Measurements from ENCODE around the gene MRPL18. TPM values are rescaled to one million over a fixed set of nuclear protein-coding genes. Genes with fewer than 3 reads are reported as not detected.
A peak's percentile ranks its signal among the peaks of the same experiment; 100 is the strongest.
"Not testable (repeated sequence)": the region's sequence is repeated elsewhere in the genome, so short reads cannot be mapped to it uniquely, and the experiment has no call there.

MRPL18 gene
- total RNA-seq, 2 experiments from 2014 or later, result 106 to 108 TPM

GRCh38 chr6:159794976-159795375 is 4.7 kb downstream of the MRPL18 start:
- H3K36me3 Mint-ChIP-seq, result peaks cover 37% of the 10 kb centered on the region
- H3K27me3 Mint-ChIP-seq, DNase-seq, H3K4me3 Mint-ChIP-seq, H3K9me3 Mint-ChIP-seq: not testable (repeated sequence)
- peak overlapping the region; percentile 35 for H3K27ac Mint-ChIP-seq
- H3K4me1 Mint-ChIP-seq, result peaks cover 52% of the 10 kb centered on the region

- Mint-ChIP-seq H3K27me3 (no peaks in the 10 kb centered on the region), H3K36me3 (peaks cover 22% of the 10 kb centered on the region), H3K27ac (peak overlapping the region; percentile 34), H3K4me1 (peaks cover 40% of the 10 kb centered on the region), H3K4me3 (no peak overlapping the region), H3K9me3 (no peaks in the 10 kb centered on the region)
- DNase-seq, result no peak
Observed at GRCh38 chr6:159797554-159797953, 7.3 kb downstream of the MRPL18 start.

DNA sequence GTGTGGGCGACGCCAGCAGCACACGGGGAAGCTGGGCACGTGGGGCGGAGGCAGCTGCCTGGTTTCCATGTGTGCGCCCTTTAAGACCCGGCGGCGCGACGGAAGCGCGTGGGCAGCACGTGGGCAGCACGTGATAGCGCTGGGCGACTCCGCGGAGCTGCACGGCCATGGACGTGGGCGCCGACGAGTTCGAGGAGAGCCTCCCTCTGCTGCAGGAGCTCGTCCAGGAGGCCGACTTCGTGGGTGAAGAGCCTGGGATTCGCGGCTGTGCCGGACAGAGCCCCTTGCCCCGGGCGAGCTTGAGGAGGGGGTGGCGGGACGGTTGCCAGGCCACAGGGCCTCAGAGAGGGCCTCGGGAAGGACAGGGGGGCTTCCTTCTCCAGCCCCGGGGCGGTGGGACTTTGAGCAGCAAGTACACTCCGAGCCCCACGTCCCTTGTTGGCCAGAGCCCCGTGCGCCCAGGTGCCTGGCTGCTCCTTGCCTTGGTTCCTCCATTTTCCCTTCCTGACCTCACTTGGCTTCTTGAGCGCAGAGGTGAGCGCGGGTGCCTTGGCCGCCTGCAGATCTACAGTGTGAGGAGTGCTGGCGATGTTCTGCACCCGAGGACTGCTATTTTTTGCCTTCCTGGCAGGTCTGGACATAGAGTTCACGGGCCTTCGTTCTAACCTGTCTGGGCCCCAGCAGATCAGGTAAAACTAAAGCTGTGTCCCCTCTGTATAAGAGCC is 10.0 kb downstream of the MRPL18 start, which contains the start of gene PNLDC1:
PNLDC1 (plus strand) TSS at position 136 of the 725 bp plus-strand sequence; CDS start at position 168, 32 bp downstream.
- Mint-ChIP-seq H3K4me1 (peaks cover 24% of the 10 kb centered on the region), H3K27me3 (no peaks in the 10 kb centered on the region), H3K27ac (peak within 1 kb of the TSS; percentile 21), H3K36me3 (peaks cover 17% of the 10 kb centered on the region), H3K4me3 (no peak within 1 kb of the TSS), H3K9me3 (no peaks in the 10 kb centered on the region)
- no peak for DNase-seq

- Mint-ChIP-seq H3K4me1 (peaks cover 17% of the 10 kb centered on the region), H3K9me3 (no peaks in the 10 kb centered on the region), H3K27me3 (no peaks in the 10 kb centered on the region), H3K36me3 (peaks cover 15% of the 10 kb centered on the region), H3K27ac (no peak overlapping the region), H3K4me3 (no peak overlapping the region)
- no peak for DNase-seq
Observed at GRCh38 chr6:159801935-159802334, 11.7 kb downstream of the MRPL18 start.

- no peaks in the 10 kb centered on the region for H3K9me3 Mint-ChIP-seq
- peaks cover 3% of the 10 kb centered on the region for H3K36me3 Mint-ChIP-seq
- H3K27ac Mint-ChIP-seq, result no peak overlapping the region
- DNase-seq, result no peak
- no peak overlapping the region for H3K4me3 Mint-ChIP-seq
- H3K4me1 Mint-ChIP-seq, result peaks cover 1% of the 10 kb centered on the region
- no peaks in the 10 kb centered on the region for H3K27me3 Mint-ChIP-seq
Observed at GRCh38 chr6:159804504-159804903, 14.2 kb downstream of the MRPL18 start.

DNA sequence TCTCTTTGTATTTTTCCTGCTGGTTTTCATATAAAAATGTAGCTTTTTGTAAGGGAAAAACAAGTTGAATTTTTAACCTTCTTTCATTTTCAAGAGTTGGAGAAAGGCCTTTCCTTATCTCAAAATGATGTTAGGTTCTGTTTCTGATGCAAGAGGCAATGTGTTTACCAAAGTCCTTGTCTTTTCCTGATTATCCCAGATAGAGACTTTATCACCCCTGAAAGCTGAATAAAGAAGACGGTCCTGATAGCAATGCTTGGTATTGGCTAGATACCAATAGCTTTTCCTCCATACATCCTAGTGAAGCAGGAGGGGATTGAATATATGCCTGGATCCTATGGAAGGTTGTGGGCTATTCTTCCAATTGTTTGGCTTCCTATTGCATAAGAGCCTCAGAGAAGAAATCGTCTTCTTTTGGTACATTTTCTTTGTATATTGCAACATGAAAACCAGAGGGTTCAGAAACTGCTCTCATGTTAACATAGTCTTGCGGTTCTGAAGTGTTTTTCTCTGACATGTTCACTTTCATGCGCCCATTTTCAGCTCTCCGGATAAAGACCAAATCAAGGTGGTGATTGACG is 15.3 kb downstream of the MRPL18 start:
- Mint-ChIP-seq H3K9me3 (no peaks in the 10 kb centered on the region), H3K4me1 (peaks cover 1% of the 10 kb centered on the region), H3K27me3 (no peaks in the 10 kb centered on the region), H3K27ac (no peak overlapping the region), H3K36me3 (peaks cover 2% of the 10 kb centered on the region), H3K4me3 (no peak overlapping the region)
- DNase-seq, result no peak

DNA sequence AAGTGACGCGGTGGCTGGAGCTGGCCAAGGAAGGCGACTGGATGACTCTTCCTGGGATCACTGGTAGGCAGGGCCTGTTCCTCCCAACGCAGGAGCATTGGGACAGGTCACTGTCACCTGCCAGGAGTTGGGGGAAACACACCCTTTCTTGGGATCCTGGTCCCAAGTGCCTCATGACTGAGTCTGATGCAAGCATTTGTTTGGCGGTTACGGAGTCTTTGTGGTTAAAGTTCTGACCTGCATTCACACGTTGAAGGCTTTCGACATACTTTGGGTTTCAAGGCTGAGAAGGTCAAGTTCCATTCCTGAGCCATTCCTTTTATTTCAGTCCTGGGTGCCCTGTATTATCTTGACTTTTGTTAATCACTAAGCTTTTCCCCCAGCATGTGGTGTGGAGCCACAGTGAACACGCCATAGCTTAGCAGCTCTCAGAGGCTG is 15.8 kb downstream of the MRPL18 start:
- no peak for DNase-seq
- H3K4me3 Mint-ChIP-seq, result no peak overlapping the region
- peaks cover 5% of the 10 kb centered on the region for H3K36me3 Mint-ChIP-seq
- H3K4me1 Mint-ChIP-seq, result peaks cover 1% of the 10 kb centered on the region
- no peak overlapping the region for H3K27ac Mint-ChIP-seq
- H3K27me3 Mint-ChIP-seq, result no peaks in the 10 kb centered on the region
- H3K9me3 Mint-ChIP-seq, result no peaks in the 10 kb centered on the region

DNA sequence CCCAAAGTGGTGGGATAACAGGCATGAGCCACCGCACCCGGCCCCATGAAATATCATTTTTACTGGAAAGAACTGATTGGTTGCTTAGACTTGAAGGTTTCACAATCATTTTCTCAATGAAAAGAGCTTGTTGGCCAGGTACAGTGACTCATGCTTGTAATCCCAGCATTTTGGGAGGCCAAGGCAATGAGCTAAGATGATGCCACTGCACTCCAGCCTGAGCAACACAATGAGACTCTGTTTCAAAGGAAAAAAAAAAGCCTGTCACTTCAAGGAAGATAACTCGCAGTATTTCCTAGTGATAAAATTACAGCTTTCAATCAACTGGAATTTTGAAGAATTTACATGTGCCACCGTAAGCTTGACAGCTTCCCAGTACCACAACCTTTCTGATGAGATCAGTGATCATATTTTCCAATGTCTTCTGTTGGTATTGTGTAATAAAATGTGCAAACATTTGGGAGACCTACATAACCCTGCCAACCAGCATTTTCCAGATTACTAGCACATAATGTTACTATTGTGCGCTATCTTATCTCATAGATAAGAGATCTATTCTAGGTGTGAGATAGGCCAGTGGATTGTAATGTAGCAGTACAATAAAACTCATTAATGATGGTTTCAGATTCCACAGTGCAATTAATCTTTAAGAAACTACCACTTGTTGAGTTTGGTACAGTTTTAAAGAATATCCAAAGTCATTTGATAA is 17.0 kb downstream of the MRPL18 start:
- no peak for DNase-seq
- H3K9me3 Mint-ChIP-seq, result no peaks in the 10 kb centered on the region
- H3K4me1 Mint-ChIP-seq, result peaks cover 1% of the 10 kb centered on the region
- no peaks in the 10 kb centered on the region for H3K27me3 Mint-ChIP-seq
- no peak overlapping the region for H3K27ac Mint-ChIP-seq
- H3K4me3 Mint-ChIP-seq, result no peak overlapping the region
- peaks cover 5% of the 10 kb centered on the region for H3K36me3 Mint-ChIP-seq

DNA sequence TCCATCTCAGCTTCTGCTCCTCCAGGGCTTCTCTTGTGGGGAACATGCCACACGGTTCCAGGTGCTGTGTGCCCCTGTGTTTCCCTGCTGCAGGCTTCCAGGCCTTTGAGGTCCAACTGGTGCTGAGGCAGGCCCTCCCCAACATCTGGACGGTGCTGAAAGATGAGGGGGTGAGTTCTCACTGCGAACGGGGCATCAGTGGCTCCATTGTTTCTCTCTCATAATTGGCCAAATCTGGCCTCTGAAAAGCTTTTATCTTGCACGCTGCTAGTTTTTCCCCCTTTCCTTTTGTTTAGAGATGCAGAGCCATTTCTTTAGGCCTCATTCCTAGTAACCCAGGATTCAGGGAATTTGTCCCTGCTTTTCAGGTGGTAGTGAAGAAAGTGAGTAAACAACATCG is 18.4 kb downstream of the MRPL18 start:
- H3K27me3 Mint-ChIP-seq, result no peaks in the 10 kb centered on the region
- peaks cover 5% of the 10 kb centered on the region for H3K36me3 Mint-ChIP-seq
- H3K4me3 Mint-ChIP-seq, result no peak overlapping the region
- H3K9me3 Mint-ChIP-seq, result no peaks in the 10 kb centered on the region
- H3K4me1 Mint-ChIP-seq, result peaks cover 1% of the 10 kb centered on the region
- no peak for DNase-seq
- H3K27ac Mint-ChIP-seq, result no peak overlapping the region

DNA sequence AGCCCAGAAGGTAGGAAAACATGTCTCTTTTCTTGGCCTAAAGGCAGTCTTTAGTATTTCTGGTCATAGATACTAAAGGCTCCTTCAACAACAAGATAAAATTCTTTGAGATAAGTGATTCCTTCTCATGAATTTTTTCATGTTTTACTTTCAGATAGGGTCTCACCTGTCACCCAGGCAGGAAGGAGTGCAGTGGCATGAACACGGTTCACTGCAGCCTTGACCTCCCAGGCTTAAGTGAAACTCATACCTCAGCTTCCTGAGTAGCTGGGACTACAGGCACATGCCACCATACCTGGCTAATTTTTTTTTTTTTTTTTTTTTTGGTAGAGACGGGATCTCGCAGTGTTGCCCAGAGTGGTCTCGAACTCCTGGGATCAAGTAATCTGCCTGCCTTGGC is 18.9 kb downstream of the MRPL18 start:
- Mint-ChIP-seq H3K4me1 (peaks cover 1% of the 10 kb centered on the region), H3K27ac (no peak overlapping the region), H3K9me3 (no peaks in the 10 kb centered on the region), H3K4me3 (no peak overlapping the region), H3K27me3 (no peaks in the 10 kb centered on the region), H3K36me3 (peaks cover 7% of the 10 kb centered on the region)
- DNase-seq, result no peak

GRCh38 chr6:159813781-159814180 is 23.5 kb downstream of the MRPL18 start:
- no peaks in the 10 kb centered on the region for H3K9me3 Mint-ChIP-seq
- no peak overlapping the region for H3K4me3 Mint-ChIP-seq
- H3K27ac Mint-ChIP-seq, result no peak overlapping the region
- peaks cover 1% of the 10 kb centered on the region for H3K4me1 Mint-ChIP-seq
- DNase-seq, result no peak
- H3K36me3 Mint-ChIP-seq, result peaks cover 7% of the 10 kb centered on the region
- no peaks in the 10 kb centered on the region for H3K27me3 Mint-ChIP-seq

GRCh38 chr6:159815410-159815809 is 25.1 kb downstream of the MRPL18 start:
- DNase-seq, result no peak
- H3K27me3 Mint-ChIP-seq, result no peaks in the 10 kb centered on the region
- H3K9me3 Mint-ChIP-seq, result no peaks in the 10 kb centered on the region
- H3K4me1 Mint-ChIP-seq, result peaks cover 11% of the 10 kb centered on the region
- H3K4me3 Mint-ChIP-seq, result no peak overlapping the region
- H3K27ac Mint-ChIP-seq, result no peak overlapping the region
- peaks cover 10% of the 10 kb centered on the region for H3K36me3 Mint-ChIP-seq

DNA sequence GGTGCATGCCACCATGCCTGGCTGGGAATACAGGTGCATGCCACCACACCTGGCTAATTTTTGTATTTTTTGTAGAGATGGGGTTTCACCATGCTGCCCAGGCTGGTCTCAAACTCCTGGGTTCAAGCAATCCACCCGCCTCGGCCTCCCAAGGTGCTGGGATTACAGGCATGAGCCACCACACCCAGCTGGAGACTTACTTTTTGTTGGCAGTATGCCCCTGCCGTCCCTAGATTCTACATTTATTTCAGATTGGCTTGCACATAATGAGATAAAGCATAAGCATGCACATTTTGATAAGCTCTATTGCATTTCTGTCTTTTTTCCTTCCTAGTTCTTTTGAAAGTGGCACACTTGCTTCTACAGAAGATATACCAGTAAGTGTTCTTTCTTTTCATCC is 26.5 kb downstream of the MRPL18 start:
- not testable (repeated sequence) for H3K4me3 Mint-ChIP-seq, H3K27me3 Mint-ChIP-seq, DNase-seq, H3K9me3 Mint-ChIP-seq, H3K27ac Mint-ChIP-seq
- Mint-ChIP-seq H3K36me3 (peaks cover 10% of the 10 kb centered on the region), H3K4me1 (peaks cover 19% of the 10 kb centered on the region)

DNA sequence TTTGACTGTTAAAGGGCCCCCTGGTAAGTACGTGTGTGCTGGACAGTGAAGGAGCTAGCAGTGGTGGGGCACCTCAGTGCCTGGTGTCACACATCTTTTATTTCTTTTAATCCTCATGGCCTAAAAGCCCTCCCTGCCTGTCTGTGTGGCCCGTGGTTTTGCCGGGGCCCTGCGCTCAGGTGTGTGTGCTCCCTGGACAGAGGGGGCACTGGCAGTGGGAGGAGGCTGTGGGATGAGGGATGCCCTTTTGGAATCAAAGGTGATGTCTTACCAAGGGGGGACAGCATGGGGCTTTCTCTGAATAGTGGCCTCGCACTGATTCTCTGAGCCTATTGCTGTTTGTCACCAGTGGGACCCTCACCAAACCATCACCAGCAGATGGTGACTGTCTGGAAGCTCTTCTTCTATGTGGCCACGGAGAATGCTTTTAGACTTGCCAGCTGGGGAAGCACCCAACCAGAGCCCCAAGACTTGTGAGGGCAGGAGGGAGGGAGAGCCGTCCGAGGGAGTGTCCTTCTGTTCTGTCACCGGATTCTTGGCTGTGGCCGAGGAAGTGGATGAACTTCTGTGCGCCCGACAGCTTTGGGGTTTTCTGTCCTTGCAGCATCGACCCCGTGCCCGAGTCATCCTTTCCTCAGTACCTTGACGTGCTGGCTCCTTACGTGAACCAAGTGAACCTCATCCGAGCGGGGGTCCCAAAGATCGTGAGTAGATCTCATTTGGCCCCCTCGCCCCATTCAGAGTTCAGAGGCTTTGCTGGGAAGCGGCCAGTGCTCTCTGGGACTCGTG is 27.9 kb downstream of the MRPL18 start:
- no peak for DNase-seq
- H3K27ac Mint-ChIP-seq, result no peak overlapping the region
- H3K9me3 Mint-ChIP-seq, result no peaks in the 10 kb centered on the region
- H3K4me3 Mint-ChIP-seq, result no peak overlapping the region
- H3K27me3 Mint-ChIP-seq, result no peaks in the 10 kb centered on the region
- peaks cover 10% of the 10 kb centered on the region for H3K36me3 Mint-ChIP-seq
- peaks cover 19% of the 10 kb centered on the region for H3K4me1 Mint-ChIP-seq

- Mint-ChIP-seq H3K36me3 (peaks cover 10% of the 10 kb centered on the region), H3K27me3 (no peaks in the 10 kb centered on the region), H3K4me3 (no peak overlapping the region), H3K4me1 (peaks cover 19% of the 10 kb centered on the region), H3K27ac (no peak overlapping the region), H3K9me3 (no peaks in the 10 kb centered on the region)
- DNase-seq, result no peak
Observed at GRCh38 chr6:159819098-159819497, 28.8 kb downstream of the MRPL18 start.
